ENCODE data around the gene GPR146. TPM values are rescaled to one million over a fixed set of nuclear protein-coding genes. Genes with fewer than 3 reads are reported as not detected.

GPR146 gene
- total and polyA plus RNA-seq, 2 of the 8 experiments (the other 6 are each of a cell fraction or from before 2014, with no cell fraction given), result 1.8 to 2.7 TPM

GRCh38 chr7:1058311-1058710, 14.0 kb downstream of the GPR146 start:
- H3K9me3 ChIP-seq (ENCODE audit: insufficient read depth in 2 of 2, low read depth in 1 of 2, low read length in 1 of 2), result no peaks in the 10 kb centered on the region
- H3K23ac ChIP-seq (ENCODE audit: insufficient read length), result no peak overlapping the region
- H3K14ac ChIP-seq (ENCODE audit: insufficient read length), result no peak overlapping the region
- TF ChIP-seq EP300 (IDR thresholded peaks at IDR 0.05; ENCODE audit: borderline replicate concordance in 1 of 2, low read depth in 2 of 2, low read length in 2 of 2) (no peak), PHF8 (conservative IDR thresholded peaks at IDR 0.05; ENCODE audit: low read depth, low read length) (no peak), EZH2 (IDR thresholded peaks at IDR 0.05; ENCODE audit: low read depth, low read length, severe bottlenecking) (no peak), JUND (IDR thresholded peaks at IDR 0.05; ENCODE audit: low read length) (no peak), HDAC6 (IDR thresholded peaks at IDR 0.05; ENCODE audit: low read depth, low read length) (no peak), BACH1 (IDR thresholded peaks at IDR 0.05; ENCODE audit: low read length) (no peak), TCF12 (IDR thresholded peaks at IDR 0.05; ENCODE audit: low read depth, low read length) (no peak)
- H3K27ac ChIP-seq (ENCODE audit: low read depth, low read length), result no peak overlapping the region
- no peaks in the 10 kb centered on the region for H3K79me2 ChIP-seq (ENCODE audit: control insufficient read depth in 1 of 2, insufficient read depth in 2 of 2, low read length in 2 of 2)
- no peaks in the 10 kb centered on the region for H3K27me3 ChIP-seq (replicated peaks in 1 of 4; ENCODE audit: control insufficient read depth in 3 of 4, extremely low read depth in 1 of 4, insufficient read depth in 3 of 4, low read length in 3 of 4)
- H4K8ac ChIP-seq (ENCODE audit: extremely low read depth, insufficient read depth, low read length), result no peak overlapping the region
- no peak overlapping the region for H3K56ac ChIP-seq (replicated peaks; ENCODE audit: insufficient read length, low read depth, low read length)
- no peak overlapping the region for H3K4me2 ChIP-seq (ENCODE audit: insufficient read depth in 1 of 2, low read depth in 2 of 2, low read length in 2 of 2)
- H4K5ac ChIP-seq (ENCODE audit: insufficient read length, low read depth, low read length), result no peak overlapping the region
- no peak overlapping the region for H3K4me3 ChIP-seq (ENCODE audit: extremely low read depth in 1 of 4, insufficient read depth in 2 of 4, low read depth in 3 of 4, low read length in 4 of 4)
- H2AK5ac ChIP-seq (ENCODE audit: low read depth, low read length), result no peak overlapping the region
- no peaks in the 10 kb centered on the region; the same call in 1 of the 2 replicates for H3K23me2 ChIP-seq (ENCODE audit: low read depth, low read length)
- H3K9ac ChIP-seq (replicated peaks in 1 of 4; ENCODE audit: extremely low read depth in 1 of 4, low read depth in 3 of 4, low read length in 3 of 4), result no peak overlapping the region
- no peak overlapping the region for H2BK5ac ChIP-seq (ENCODE audit: low read depth, low read length)
- ChIA-PET CTCF (ENCODE audit: partially characterized antibody) (interaction anchor here (0.9 to 8.1 kb wide), 10 partner anchors 8 to 112 kb away, joined by 3 to 76 read pairs (median 4); partner anchors contain the start of gene GPR146), POLR2A (ENCODE audit: partially characterized antibody) (interaction anchor here (1.3 to 1.9 kb wide), 2 partner anchors 14 to 16 kb away, joined by 3 to 8 read pairs; partner anchors contain the start of gene GPR146)
- H3K18ac ChIP-seq (ENCODE audit: extremely low read depth, low read length), result no peak overlapping the region
- DNase-seq (ENCODE audit: low read depth in 1 of 2, low spot score in 2 of 2) (no peak), FAIRE-seq (no peak)
- WGBS, 2 experiments (ENCODE audit: extremely low coverage in 1 of 2, insufficient coverage in 1 of 2, insufficient read length in 1 of 2, insufficient replicate concordance in 2 of 2, low coverage in 1 of 2, low lambda C conversion rate in 2 of 2, missing lambda C conversion rate in 1 of 2), result 90% methylated on average over 13 of the region's 13 CpGs; no CpG with 5 or more reads in 1 of the 2 experiments
- no peak overlapping the region for H2BK120ac ChIP-seq (replicated peaks; ENCODE audit: low read depth, low read length)
- no peak overlapping the region for H4K91ac ChIP-seq (replicated peaks; ENCODE audit: insufficient read length, low read length)
- peaks cover 0 to 24% (median 11%) of the 10 kb centered on the region in 4 experiments; a peak in 6 of 7 replicates for H3K4me1 ChIP-seq (replicated peaks in 1 of 4; ENCODE audit: control insufficient read depth in 3 of 4, insufficient read depth in 4 of 4, low read length in 3 of 4)
- peaks cover 3% of the 10 kb centered on the region; the same call in 1 of the 2 replicates for H3K79me1 ChIP-seq (ENCODE audit: low read depth, low read length)
- H3K4ac ChIP-seq (replicated peaks; ENCODE audit: insufficient read length, low read depth, low read length), result no peak overlapping the region
- H2BK12ac ChIP-seq (ENCODE audit: low read depth, low read length), result no peak overlapping the region
- H2BK20ac ChIP-seq (ENCODE audit: low read length), result no peak overlapping the region
- no peak overlapping the region for H2BK15ac ChIP-seq (ENCODE audit: low read length)
- peaks cover 5 to 6% of the 10 kb centered on the region in 2 experiments for H4K20me1 ChIP-seq (replicated peaks in 1 of 2; ENCODE audit: control insufficient read depth in 1 of 2, insufficient read depth in 2 of 2, low read length in 2 of 2)
- no peak overlapping the region for H2AFZ ChIP-seq (ENCODE audit: low read length)
- peaks cover 0 to 11% (median 0%) of the 10 kb centered on the region in 4 experiments; a peak in 1 of 8 replicates for H3K36me3 ChIP-seq (ENCODE audit: control insufficient read depth in 2 of 4, insufficient read depth in 4 of 4, low read length in 3 of 4)

Data from H1 (cell line).